Measurements from ENCODE around the gene ATXN7L1. TPM values are rescaled to one million over a fixed set of nuclear protein-coding genes. Genes with fewer than 3 reads are reported as not detected.

The ATXN7L1 gene
- total RNA-seq, 4 donors from 2014 or later, result 30.8 to 45.8 (median 39.3) TPM

GRCh38 chr7:105639667-105640493 is 236.5 kb downstream of the ATXN7L1 start:
- TF ChIP-seq POLR2A (IDR thresholded peaks at IDR 0.05) (no peak), CTCF (IDR thresholded peaks at IDR 0.05) (no peak)
- H3K4me3 ChIP-seq, result no peak overlapping the region
- no peaks in the 10 kb centered on the region for H3K27me3 ChIP-seq
- no peak for DNase-seq
- H3K27ac ChIP-seq, result no peak overlapping the region
- H3K4me1 ChIP-seq, result no peaks in the 10 kb centered on the region
- no peaks in the 10 kb centered on the region for H3K9me3 ChIP-seq
- H3K36me3 ChIP-seq, result peaks cover 0 to 54% (median 0%) of the 10 kb centered on the region in 3 donors

- Histone ChIP-seq H3K27me3 (no peaks in the 10 kb centered on the region), H3K9me3 (no peaks in the 10 kb centered on the region), H3K36me3 (peaks cover 0 to 56% (median 0%) of the 10 kb centered on the region in 3 donors), H3K27ac (no peak overlapping the region), H3K4me1 (no peaks in the 10 kb centered on the region), H3K4me3 (no peak overlapping the region)
- TF ChIP-seq CTCF (IDR thresholded peaks at IDR 0.05) (no peak), POLR2A (IDR thresholded peaks at IDR 0.05) (no peak)
- no peak for DNase-seq
Measured at GRCh38 chr7:105638902-105639495, 237.4 kb downstream of the ATXN7L1 start.

GRCh38 chr7:105638334-105638733 is 238.1 kb downstream of the ATXN7L1 start:
- TF ChIP-seq CTCF (IDR thresholded peaks at IDR 0.05) (no peak), POLR2A (IDR thresholded peaks at IDR 0.05) (no peak)
- Histone ChIP-seq H3K36me3 (peaks cover 0 to 56% (median 0%) of the 10 kb centered on the region in 3 donors), H3K4me3 (no peak overlapping the region), H3K27me3 (no peaks in the 10 kb centered on the region), H3K4me1 (no peaks in the 10 kb centered on the region), H3K27ac (no peak overlapping the region), H3K9me3 (no peaks in the 10 kb centered on the region)
- DNase-seq, result no peak

GRCh38 chr7:105637755-105638154 is 238.6 kb downstream of the ATXN7L1 start:
- Histone ChIP-seq H3K4me1 (no peaks in the 10 kb centered on the region), H3K4me3 (no peak overlapping the region), H3K27ac (no peak overlapping the region), H3K9me3 (no peaks in the 10 kb centered on the region), H3K36me3 (peaks cover 0 to 56% (median 0%) of the 10 kb centered on the region in 3 donors), H3K27me3 (no peaks in the 10 kb centered on the region)
- no peak for DNase-seq
- no peak for TF ChIP-seq POLR2A (IDR thresholded peaks at IDR 0.05)
- no peak for TF ChIP-seq CTCF (IDR thresholded peaks at IDR 0.05)

DNA sequence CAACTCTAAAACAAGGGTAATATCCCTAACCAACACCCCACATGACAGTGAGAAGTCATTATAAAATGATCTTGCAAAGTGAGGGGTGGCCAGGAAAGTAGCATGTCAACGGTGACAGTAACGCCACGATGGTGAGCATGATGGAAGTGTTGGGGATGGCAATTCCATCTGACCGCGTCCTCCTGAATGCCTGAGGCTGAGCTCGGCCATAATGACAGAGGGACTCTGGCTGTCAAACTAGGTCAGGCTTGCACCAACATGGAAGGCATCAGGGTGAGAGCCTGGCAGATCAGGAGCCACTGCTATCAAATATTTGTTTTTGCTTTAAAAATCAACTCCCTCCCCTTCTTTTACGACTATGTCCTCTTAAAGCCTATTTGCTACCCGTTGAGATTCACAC is 239.4 kb downstream of the ATXN7L1 start:
- H3K4me1 ChIP-seq, result no peaks in the 10 kb centered on the region
- no peak for TF ChIP-seq CTCF (IDR thresholded peaks at IDR 0.05)
- no peak for TF ChIP-seq POLR2A (IDR thresholded peaks at IDR 0.05)
- H3K36me3 ChIP-seq, result peaks cover 0 to 50% (median 0%) of the 10 kb centered on the region in 3 donors
- no peaks in the 10 kb centered on the region for H3K9me3 ChIP-seq
- no peak overlapping the region for H3K27ac ChIP-seq
- H3K4me3 ChIP-seq, result no peak overlapping the region
- no peaks in the 10 kb centered on the region for H3K27me3 ChIP-seq
- no peak for DNase-seq

Data from Peyer's patch (tissue), 4 donors.